ENCODE data around the gene AVEN.

Gene AVEN

DNA sequence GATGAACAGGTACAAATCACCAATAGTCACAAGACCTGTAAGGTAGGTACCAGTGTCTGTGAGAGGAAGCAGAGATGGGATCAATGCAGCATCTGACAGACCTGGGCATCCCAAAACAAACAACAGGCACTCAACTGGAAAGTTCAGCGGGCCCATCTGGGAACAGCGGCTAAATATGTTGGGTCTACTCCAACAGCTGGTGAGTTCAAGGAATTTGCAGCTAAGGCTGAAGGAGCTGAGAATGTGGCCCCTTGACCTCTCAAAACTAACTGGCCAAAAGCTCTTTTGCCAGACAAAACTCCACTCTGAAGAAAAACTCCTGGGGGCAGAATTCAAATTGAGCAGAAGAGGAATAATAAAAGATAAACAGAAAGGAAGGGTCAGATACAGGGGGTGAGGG lies 24.4 kb downstream of the AVEN start:
- H3K79me2 ChIP-seq (ENCODE audit: control insufficient read depth, low read length): no peaks in the 10 kb centered on the region

DNA sequence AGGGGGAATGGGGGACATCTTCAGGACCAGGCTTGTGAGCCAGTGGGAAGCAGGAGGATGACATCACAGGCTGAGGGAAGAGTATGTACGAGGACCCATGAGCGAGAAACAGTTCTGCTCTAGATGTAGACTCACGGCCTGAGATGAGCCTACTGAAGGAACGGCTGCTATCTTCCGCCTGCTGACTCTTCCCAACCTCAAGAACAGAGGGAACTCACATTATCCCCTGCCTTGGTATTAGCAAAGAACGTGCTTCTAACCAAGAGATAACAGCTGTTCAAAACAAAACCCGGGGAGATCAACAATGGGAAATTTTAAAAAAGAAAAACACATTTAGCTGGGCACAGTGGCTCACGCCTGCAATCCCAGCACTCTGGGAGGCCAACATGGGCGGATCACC lies 25.3 kb downstream of the AVEN start:
- Histone ChIP-seq H3K79me2 (ENCODE audit: control insufficient read depth, low read length) (no peaks in the 10 kb centered on the region), H3K36me3 (ENCODE audit: control insufficient read depth, low read length) (no peaks in the 10 kb centered on the region), H3K9me3 (ENCODE audit: control insufficient read depth, insufficient read depth, low read length) (peaks cover 1% of the 10 kb centered on the region; the same call in 1 of the 2 replicates), H3F3A (ENCODE audit: control insufficient read depth, insufficient read depth) (no peaks in the 10 kb centered on the region), H4K20me1 (ENCODE audit: control insufficient read depth, insufficient read depth, low read depth, low read length) (no peaks in the 10 kb centered on the region), H3K27ac (ENCODE audit: low read depth, low read length) (no peak overlapping the region), H3K4me1 (ENCODE audit: control insufficient read depth, low read length) (peaks cover 4% of the 10 kb centered on the region), H3K27me3 (ENCODE audit: control insufficient read depth, low read length) (no peaks in the 10 kb centered on the region), H3K9me2 (replicated peaks; ENCODE audit: control insufficient read depth, low read length) (no peaks in the 10 kb centered on the region), H3K4me3 (ENCODE audit: low read length) (no peak overlapping the region), H3K4me2 (ENCODE audit: low read length) (no peak overlapping the region)
- TF ChIP-seq EZH2phosphoT487 (IDR thresholded peaks at IDR 0.05; ENCODE audit: borderline replicate concordance, low read length): no peak
- TF ChIP-seq, protein P1, sequence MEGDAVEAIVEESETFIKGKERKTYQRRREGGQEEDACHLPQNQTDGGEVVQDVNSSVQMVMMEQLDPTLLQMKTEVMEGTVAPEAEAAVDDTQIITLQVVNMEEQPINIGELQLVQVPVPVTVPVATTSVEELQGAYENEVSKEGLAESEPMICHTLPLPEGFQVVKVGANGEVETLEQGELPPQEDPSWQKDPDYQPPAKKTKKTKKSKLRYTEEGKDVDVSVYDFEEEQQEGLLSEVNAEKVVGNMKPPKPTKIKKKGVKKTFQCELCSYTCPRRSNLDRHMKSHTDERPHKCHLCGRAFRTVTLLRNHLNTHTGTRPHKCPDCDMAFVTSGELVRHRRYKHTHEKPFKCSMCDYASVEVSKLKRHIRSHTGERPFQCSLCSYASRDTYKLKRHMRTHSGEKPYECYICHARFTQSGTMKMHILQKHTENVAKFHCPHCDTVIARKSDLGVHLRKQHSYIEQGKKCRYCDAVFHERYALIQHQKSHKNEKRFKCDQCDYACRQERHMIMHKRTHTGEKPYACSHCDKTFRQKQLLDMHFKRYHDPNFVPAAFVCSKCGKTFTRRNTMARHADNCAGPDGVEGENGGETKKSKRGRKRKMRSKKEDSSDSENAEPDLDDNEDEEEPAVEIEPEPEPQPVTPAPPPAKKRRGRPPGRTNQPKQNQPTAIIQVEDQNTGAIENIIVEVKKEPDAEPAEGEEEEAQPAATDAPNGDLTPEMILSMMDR (IDR thresholded peaks at IDR 0.05; ENCODE audit: low read depth, low read length, poor library complexity, severe bottlenecking): no peak

More for the DNA sequence above, 24.4 kb downstream of the AVEN start:
- Histone ChIP-seq H3K27ac (ENCODE audit: low read depth, low read length) (no peak overlapping the region), H3K4me3 (ENCODE audit: low read length) (no peak overlapping the region), H3K9me2 (replicated peaks; ENCODE audit: control insufficient read depth, low read length) (no peaks in the 10 kb centered on the region), H3K4me2 (ENCODE audit: low read length) (no peak overlapping the region), H3K36me3 (ENCODE audit: control insufficient read depth, low read length) (no peaks in the 10 kb centered on the region), H3F3A (ENCODE audit: control insufficient read depth, insufficient read depth) (no peaks in the 10 kb centered on the region), H3K9me3 (ENCODE audit: control insufficient read depth, insufficient read depth, low read length) (peaks cover 4% of the 10 kb centered on the region; the same call in 1 of the 2 replicates), H4K20me1 (ENCODE audit: control insufficient read depth, insufficient read depth, low read depth, low read length) (no peaks in the 10 kb centered on the region), H3K27me3 (ENCODE audit: control insufficient read depth, low read length) (no peaks in the 10 kb centered on the region), H3K4me1 (ENCODE audit: control insufficient read depth, low read length) (peaks cover 4% of the 10 kb centered on the region)
- no peak for TF ChIP-seq EZH2phosphoT487 (IDR thresholded peaks at IDR 0.05; ENCODE audit: borderline replicate concordance, low read length)
- TF ChIP-seq, protein P1 (IDR thresholded peaks at IDR 0.05; ENCODE audit: low read depth, low read length, poor library complexity, severe bottlenecking): no peak

DNA sequence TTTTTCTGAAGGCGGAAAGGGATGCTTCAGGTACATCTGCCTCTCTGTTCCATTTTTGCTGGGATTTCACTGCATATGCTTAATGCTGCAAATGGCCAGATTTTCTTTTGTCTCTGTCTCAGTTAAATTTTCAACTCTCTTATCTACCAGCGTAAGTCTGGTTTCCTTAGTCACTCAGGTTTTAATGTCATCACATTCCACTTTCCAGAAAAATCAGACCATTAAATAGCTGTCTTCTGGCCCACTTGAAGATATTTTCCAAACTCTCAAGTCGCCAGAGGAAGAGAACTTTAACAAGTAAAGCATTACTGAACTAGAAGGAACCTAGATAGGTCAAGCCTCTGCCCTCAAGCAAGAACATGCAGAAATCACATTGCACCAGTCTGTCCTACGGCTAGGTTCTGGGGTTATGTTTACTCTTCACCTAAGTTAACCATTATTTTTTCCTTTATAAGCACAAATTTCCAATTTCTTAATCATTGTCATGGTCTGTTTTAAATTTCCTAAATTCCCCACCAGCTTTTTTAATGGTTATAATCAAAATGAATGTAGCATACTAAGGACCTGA lies 26.5 kb downstream of the AVEN start:
- Histone ChIP-seq H3F3A (ENCODE audit: control insufficient read depth, insufficient read depth) (no peaks in the 10 kb centered on the region), H4K20me1 (ENCODE audit: control insufficient read depth, insufficient read depth, low read depth, low read length) (no peaks in the 10 kb centered on the region), H3K4me1 (ENCODE audit: control insufficient read depth, low read length) (peaks cover 4% of the 10 kb centered on the region), H3K36me3 (ENCODE audit: control insufficient read depth, low read length) (no peaks in the 10 kb centered on the region), H3K27me3 (ENCODE audit: control insufficient read depth, low read length) (no peaks in the 10 kb centered on the region), H3K4me3 (ENCODE audit: low read length) (no peak overlapping the region), H3K9me3 (ENCODE audit: control insufficient read depth, insufficient read depth, low read length) (no peaks in the 10 kb centered on the region), H3K9me2 (replicated peaks; ENCODE audit: control insufficient read depth, low read length) (no peaks in the 10 kb centered on the region), H3K4me2 (ENCODE audit: low read length) (no peak overlapping the region), H3K79me2 (ENCODE audit: control insufficient read depth, low read length) (no peaks in the 10 kb centered on the region), H3K27ac (ENCODE audit: low read depth, low read length) (no peak overlapping the region)
- TF ChIP-seq EZH2phosphoT487 (IDR thresholded peaks at IDR 0.05; ENCODE audit: borderline replicate concordance, low read length): no peak
- TF ChIP-seq, protein P1 (IDR thresholded peaks at IDR 0.05; ENCODE audit: low read depth, low read length, poor library complexity, severe bottlenecking): no peak
